ENCODE measurements around the gene EXOSC1.
"Not testable (repeated sequence)": the region's sequence is repeated elsewhere in the genome, so short reads cannot be mapped to it uniquely, and the experiment has no call there.

Gene EXOSC1

DNA sequence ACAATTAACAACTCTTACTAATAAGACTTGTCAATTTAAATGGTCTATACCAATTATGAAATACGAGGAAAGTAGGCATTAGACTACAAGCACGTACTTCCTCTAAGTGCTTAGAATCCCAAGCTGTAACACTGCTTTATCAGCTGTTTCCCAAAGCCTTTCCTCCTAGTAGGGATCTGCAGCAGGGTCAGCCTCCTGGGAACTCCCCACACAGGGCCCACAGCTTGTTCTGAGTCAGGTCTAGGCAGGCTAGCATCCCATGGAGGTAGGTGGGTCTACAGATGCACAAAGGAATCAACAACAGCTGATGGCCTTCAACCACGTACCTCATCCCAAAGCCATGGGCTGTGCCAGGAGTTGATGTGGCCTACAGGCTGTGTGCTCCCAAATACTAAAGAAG lies 37.7 kb upstream of the EXOSC1 start:
- TF ChIP-seq, protein P1, sequence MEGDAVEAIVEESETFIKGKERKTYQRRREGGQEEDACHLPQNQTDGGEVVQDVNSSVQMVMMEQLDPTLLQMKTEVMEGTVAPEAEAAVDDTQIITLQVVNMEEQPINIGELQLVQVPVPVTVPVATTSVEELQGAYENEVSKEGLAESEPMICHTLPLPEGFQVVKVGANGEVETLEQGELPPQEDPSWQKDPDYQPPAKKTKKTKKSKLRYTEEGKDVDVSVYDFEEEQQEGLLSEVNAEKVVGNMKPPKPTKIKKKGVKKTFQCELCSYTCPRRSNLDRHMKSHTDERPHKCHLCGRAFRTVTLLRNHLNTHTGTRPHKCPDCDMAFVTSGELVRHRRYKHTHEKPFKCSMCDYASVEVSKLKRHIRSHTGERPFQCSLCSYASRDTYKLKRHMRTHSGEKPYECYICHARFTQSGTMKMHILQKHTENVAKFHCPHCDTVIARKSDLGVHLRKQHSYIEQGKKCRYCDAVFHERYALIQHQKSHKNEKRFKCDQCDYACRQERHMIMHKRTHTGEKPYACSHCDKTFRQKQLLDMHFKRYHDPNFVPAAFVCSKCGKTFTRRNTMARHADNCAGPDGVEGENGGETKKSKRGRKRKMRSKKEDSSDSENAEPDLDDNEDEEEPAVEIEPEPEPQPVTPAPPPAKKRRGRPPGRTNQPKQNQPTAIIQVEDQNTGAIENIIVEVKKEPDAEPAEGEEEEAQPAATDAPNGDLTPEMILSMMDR (conservative IDR thresholded peaks at IDR 0.05; ENCODE audit: low read depth, low read length), result no peak
- DNase-seq (ENCODE audit: low read depth), result peak; percentile 65
- no peak overlapping the region for H3K4me3 ChIP-seq (ENCODE audit: low read depth, low read length)

DNA sequence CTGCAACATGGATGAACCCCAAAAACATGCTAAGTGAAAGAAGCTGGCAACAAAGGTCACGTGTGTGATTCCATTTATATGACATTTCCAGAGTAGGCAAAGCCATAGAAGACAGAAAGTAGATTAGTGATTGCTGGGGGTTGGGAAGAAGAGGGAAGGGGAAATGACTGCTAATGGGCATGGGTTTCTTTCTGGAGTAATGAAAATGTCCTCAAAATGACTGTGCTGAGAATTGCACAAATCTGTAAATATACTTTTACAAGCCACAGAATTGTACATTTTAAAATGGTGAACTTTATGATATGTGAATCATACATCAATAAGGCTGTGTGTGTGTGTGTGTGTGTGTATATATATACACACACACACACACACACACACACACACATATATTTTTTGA lies 36.6 kb upstream of the EXOSC1 start:
- no peak for DNase-seq (ENCODE audit: low read depth)
- TF ChIP-seq, protein P1 (conservative IDR thresholded peaks at IDR 0.05; ENCODE audit: low read depth, low read length), result no peak
- H3K4me3 ChIP-seq (ENCODE audit: low read depth, low read length), result no peak overlapping the region

DNA sequence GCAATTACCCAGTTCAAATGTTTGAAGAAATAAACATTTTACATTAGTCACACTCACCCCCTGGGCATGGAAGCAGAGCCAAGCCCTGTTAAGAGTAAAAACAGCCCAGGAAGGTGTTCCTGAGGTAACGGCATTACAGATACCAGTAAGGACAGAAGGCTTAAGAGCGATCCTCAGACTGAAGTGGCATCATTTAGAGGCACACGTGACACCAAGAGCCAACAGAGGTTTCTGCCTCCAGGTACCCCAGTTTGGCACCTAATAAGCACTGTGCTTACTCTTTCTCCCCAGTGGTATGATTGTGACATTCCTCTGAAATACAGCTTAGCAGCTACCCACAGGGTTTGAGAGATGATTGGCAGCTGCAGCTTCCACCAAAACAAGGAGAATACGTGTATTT lies 35.3 kb upstream of the EXOSC1 start:
- TF ChIP-seq, protein P1 (conservative IDR thresholded peaks at IDR 0.05; ENCODE audit: low read depth, low read length), result no peak
- no peak for DNase-seq (ENCODE audit: low read depth)
- H3K4me3 ChIP-seq (ENCODE audit: low read depth, low read length), result no peak overlapping the region

DNA sequence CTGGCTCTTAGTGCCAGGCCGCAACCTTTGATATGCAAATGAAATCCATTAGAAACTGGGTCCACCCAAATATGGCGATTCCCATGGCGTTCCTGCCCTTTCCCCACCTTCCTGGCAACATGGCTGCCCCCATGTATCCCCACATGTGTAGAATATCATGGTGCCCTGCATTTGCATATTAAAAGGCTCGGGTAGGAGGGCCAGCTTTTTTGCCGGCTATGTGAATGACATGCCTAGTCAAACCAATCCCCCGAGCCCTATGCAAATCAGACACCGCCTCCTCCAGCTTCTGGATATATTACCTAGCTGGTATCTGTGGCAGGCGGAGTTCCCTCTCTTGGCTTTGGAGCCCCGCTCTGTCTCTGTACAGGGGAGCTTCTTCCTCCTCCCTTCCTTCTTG lies 34.1 kb upstream of the EXOSC1 start:
- no peak for DNase-seq (ENCODE audit: low read depth)
- H3K4me3 ChIP-seq (ENCODE audit: low read depth, low read length), result no peak overlapping the region
- TF ChIP-seq, protein P1 (conservative IDR thresholded peaks at IDR 0.05; ENCODE audit: low read depth, low read length), result no peak

DNA sequence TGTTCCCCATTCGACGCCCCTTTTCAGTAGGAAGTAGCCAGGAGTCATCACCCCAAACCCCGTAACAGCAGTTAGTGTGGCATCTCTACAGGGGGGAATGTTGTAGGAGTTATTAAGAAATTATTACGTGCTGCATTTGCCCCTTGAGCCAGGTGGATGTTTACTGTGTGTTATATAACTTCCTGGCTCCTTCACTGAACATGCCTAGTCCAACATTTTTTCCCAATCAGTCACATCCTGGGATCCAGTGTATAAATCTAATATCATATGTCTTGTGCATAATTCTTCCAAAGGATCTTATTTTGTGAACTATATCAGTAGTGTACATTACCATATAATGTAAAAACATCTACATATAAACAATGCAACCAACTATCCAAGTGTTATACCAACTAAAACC lies 33.6 kb upstream of the EXOSC1 start:
- DNase-seq (ENCODE audit: low read depth); H3K4me3 ChIP-seq (ENCODE audit: low read depth, low read length): not testable (repeated sequence)

DNA sequence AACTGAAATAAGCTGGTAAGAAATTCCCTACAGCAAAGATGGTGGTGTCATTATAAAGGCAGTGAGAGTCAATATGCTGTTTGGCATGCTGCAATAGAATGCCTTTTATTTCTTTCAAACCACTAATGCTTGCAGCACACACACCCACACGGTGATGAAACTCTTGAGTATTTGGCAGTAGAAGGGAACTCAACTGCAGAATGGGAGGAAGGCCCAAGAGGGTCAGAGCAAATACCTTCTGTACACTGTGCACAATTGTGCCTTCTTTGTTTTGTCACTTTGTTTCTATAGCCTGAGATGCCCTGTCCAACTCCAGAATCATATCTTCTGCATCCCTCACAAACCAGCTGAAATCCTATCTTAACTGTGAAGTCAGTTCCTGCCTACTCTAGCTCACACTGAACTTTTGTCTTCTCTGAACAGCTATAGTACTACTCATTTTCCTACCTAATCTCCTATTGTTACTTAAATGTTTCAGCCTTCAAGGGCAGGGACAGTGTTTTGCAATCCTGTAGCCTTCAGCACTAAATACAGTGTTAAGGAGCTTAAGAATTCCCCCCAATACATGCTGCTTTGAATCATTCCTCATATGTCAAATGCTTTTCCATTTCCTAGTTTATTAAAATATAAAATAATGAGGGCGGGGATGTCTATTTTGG lies 30.3 kb upstream of the EXOSC1 start:
- peak; percentile 84 for DNase-seq (ENCODE audit: low read depth)
- TF ChIP-seq, protein P1 (conservative IDR thresholded peaks at IDR 0.05; ENCODE audit: low read depth, low read length), result no peak
- H3K4me3 ChIP-seq (ENCODE audit: low read depth, low read length), result no peak overlapping the region

DNA sequence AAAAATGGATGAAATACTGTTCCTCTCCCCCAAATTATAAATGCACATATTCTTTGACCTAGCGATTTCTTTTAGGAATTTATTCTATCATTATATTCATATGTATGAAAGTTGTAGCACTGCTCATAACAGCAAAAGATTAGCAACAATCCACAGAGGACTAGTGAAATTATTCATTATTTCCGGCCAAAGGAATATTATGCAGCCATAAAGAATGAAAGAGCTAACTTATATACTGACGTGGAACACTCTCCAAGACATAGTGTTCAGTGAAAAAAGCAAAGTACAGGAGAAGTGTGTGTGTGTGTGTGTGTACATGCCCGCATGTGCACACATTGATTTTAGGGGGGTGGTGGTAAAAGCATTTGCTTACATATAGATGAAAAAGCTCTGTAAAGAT lies 29.1 kb upstream of the EXOSC1 start:
- no peak for DNase-seq (ENCODE audit: low read depth)
- TF ChIP-seq, protein P1 (conservative IDR thresholded peaks at IDR 0.05; ENCODE audit: low read depth, low read length), result no peak
- H3K4me3 ChIP-seq (ENCODE audit: low read depth, low read length), result no peak overlapping the region

DNA sequence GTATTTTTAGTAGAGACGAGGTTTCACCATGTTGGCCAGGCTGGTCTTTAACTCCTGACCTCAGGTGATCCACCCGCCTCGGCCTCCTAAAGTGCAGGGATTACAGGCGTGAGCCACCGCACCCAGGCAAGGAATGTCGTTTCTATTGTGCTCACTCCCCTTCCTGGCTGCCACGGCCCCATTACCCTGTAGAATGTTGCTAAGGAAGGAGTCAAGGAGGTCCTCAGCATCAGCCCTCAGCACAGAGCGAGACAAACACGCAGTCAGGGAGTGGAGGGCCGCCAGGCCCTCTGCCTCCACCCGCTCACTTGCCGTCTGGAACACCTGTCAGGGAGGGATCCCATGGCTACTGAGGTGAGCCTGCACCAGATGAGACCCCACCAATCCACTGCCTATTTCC lies 23.0 kb upstream of the EXOSC1 start:
- not testable (repeated sequence) for DNase-seq (ENCODE audit: low read depth); H3K4me3 ChIP-seq (ENCODE audit: low read depth, low read length)

All from choroid plexus epithelial cell (primary cell).